Glutamatergic neuron (in vitro differentiated cells): Measurements from ENCODE around the gene RGS6. TPM values are rescaled to one million over a fixed set of nuclear protein-coding genes. Genes with fewer than 3 reads are reported as not detected.

Source experiments
- DNase-seq: peaks from one replicate; pipeline ENCODE4 v3.0.0; 2022
- H3K27ac Mint-ChIP-seq: one replicate; pipeline ENCODE4 v1.8.0; 2020; ENCODE audit warnings: mild to moderate bottlenecking, mixed read lengths, inconsistent platforms; ENCODE audit not compliant: unreplicated experiment
- H3K27me3 Mint-ChIP-seq: one replicate; pipeline ENCODE4 v1.8.0; 2020; ENCODE audit warnings: mild to moderate bottlenecking, moderate library complexity, mixed read lengths, inconsistent platforms; ENCODE audit not compliant: unreplicated experiment
- H3K36me3 Mint-ChIP-seq: one replicate; pipeline ENCODE4 v1.8.0; 2020; ENCODE audit warnings: mild to moderate bottlenecking, mixed read lengths, inconsistent platforms; ENCODE audit not compliant: unreplicated experiment
- H3K4me1 Mint-ChIP-seq: one replicate; pipeline ENCODE4 v1.8.0; 2020; ENCODE audit warnings: mild to moderate bottlenecking, low read depth, mixed read lengths, inconsistent platforms; ENCODE audit not compliant: unreplicated experiment
- H3K4me3 Mint-ChIP-seq: one replicate; pipeline ENCODE4 v1.8.0; 2020; ENCODE audit warnings: mild to moderate bottlenecking, mixed read lengths, inconsistent platforms; ENCODE audit not compliant: unreplicated experiment
- H3K9me3 Mint-ChIP-seq: one replicate; pipeline ENCODE4 v1.8.0; 2020; ENCODE audit warnings: mild to moderate bottlenecking, moderate library complexity, mixed read lengths, inconsistent platforms; ENCODE audit not compliant: unreplicated experiment
- total RNA-seq: library from RNA; stranded (reverse); fragmentation: NEBNext Ultra II Directional; extraction: Animal tissue kit (Norgen Biotek cat#: 25700); gene quantifications from one replicate; pipeline ENCODE4 v1.2.1, GENCODE V29; 2021; ENCODE audit not compliant: unreplicated experiment
- TF ChIP-seq, protein P1 (sequence below): fragments of 200-600 bp; sonication (generic); IDR thresholded peaks from one replicate; pipeline ENCODE4 v1.5.0; 2021; ENCODE audit not compliant: partially characterized antibody, unreplicated experiment

RGS6 gene
- total RNA-seq, 1 donor from 2014 or later = 1.2 TPM

DNA sequence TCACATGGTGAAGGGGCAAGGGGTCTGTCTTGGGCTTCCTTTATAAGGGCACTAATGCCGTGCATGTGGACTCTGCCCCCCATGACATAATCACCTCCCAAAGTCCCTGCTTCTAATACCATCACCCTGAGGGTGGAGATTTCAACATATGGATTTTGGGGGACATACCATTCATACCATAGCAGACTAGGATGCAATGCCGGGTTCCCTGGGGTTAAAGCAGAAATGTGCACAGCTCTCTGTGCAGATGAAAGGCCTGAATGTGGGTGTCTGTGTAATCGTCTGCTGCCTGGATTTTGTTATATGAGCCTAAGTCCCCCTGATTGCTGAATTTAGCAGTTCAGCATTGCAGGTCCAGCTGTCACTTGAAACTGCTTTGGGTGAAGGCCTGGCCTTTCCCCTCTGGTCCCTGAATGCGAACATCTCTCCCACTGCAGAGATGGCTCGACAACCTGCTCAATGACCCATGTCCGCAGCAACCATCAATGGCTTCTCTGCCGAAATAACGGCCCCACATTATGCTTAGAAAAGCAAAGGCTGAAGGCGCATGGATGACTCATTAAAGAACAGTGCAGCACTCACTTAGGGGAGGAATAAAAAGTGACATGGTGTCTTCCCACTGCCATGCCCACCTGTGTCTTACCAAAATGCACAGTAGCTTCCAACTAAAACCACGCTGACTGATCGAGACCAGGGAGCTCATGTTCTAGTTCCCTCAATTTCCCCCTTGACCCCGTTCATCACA, 675.3 kb downstream of the RGS6 start:
- peaks cover 21% of the 10 kb centered on the region for H3K4me1 Mint-ChIP-seq
- peaks cover 4% of the 10 kb centered on the region for H3K9me3 Mint-ChIP-seq
- TF ChIP-seq, protein P1, sequence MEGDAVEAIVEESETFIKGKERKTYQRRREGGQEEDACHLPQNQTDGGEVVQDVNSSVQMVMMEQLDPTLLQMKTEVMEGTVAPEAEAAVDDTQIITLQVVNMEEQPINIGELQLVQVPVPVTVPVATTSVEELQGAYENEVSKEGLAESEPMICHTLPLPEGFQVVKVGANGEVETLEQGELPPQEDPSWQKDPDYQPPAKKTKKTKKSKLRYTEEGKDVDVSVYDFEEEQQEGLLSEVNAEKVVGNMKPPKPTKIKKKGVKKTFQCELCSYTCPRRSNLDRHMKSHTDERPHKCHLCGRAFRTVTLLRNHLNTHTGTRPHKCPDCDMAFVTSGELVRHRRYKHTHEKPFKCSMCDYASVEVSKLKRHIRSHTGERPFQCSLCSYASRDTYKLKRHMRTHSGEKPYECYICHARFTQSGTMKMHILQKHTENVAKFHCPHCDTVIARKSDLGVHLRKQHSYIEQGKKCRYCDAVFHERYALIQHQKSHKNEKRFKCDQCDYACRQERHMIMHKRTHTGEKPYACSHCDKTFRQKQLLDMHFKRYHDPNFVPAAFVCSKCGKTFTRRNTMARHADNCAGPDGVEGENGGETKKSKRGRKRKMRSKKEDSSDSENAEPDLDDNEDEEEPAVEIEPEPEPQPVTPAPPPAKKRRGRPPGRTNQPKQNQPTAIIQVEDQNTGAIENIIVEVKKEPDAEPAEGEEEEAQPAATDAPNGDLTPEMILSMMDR = no peak
- H3K27ac Mint-ChIP-seq = no peak overlapping the region
- DNase-seq = no peak
- H3K4me3 Mint-ChIP-seq = no peak overlapping the region
- peaks cover 10% of the 10 kb centered on the region for H3K36me3 Mint-ChIP-seq
- H3K27me3 Mint-ChIP-seq = peaks cover 7% of the 10 kb centered on the region

DNA sequence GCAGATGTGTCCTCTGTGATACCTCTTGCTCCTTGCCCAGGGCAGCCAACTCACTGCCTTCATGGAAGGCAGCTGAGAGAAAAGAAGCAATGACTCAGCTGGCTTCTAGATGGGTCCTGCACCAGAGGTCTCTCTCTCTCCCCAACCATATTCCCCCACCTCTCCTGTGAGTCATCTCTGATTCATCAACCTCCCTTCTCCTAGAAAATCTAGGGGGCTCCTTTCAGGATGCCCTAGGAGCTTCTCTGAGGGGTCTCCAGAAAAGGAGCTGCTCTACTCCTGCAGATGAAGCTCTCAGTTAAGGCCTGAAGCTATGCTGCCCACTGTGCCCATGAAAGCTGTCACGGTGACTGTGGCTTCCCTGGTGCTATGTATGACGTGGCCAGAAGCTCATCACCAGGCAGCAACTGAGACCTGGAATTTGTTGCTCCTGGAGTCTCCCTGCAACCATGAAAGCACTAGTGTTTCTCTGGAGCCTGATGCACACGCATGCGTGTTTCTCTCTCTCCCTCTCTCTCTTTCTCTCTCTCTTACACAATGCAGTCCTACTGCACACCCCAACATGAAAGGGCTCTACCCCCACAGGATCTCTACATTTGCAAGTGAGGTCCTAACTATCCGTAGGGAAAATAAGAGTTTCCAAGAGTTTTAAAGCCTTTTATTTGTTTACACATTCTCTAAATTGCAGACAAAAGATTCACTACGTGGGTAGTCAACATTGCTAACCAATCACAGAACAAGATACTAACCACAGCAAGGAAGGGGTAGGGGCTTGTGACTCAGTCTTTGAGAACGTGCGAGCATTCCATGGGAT, 676.4 kb downstream of the RGS6 start:
- Mint-ChIP-seq H3K27ac (no peak overlapping the region), H3K9me3 (peaks cover 5% of the 10 kb centered on the region), H3K27me3 (peaks cover 11% of the 10 kb centered on the region), H3K4me3 (no peak overlapping the region), H3K4me1 (peaks cover 26% of the 10 kb centered on the region), H3K36me3 (peaks cover 8% of the 10 kb centered on the region)
- no peak for DNase-seq
- TF ChIP-seq, protein P1 = no peak

DNA sequence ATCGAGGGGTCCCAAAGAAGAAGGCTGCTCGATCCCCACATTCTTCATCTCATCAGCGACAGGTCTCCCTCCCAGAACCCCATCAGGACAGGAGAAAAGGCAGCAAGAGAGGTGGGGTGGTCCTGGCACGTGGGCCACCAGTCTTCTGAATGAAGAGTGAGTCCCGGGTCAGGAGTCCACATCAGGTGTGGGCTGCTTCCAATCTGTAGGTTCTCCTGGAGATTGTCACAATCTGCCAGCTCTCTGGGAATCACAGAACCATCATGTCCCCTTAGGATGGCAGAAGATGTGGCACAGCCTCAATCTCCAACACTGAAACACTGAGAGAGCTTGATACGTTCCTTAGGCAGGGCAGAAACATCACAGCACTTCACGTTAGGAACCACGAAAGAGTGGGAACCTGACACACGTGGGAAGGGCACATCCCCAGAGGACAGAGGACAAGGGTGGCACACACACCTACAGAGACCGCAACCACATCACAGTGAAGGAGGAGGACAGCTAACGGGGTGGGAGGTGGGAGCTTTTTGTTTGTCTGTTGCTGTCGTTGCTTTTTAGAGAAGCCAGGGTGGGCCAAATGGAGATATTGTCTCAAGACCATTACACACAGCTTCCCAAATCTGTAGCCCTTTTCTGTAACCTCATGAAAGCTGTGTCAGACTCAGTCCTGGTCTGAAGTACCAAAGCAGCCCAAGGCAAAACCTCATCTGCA, 677.1 kb downstream of the RGS6 start:
- Mint-ChIP-seq H3K27me3 (peaks cover 9% of the 10 kb centered on the region), H3K4me1 (peaks cover 34% of the 10 kb centered on the region), H3K4me3 (no peak overlapping the region), H3K36me3 (peaks cover 5% of the 10 kb centered on the region), H3K9me3 (peaks cover 5% of the 10 kb centered on the region), H3K27ac (no peak overlapping the region)
- no peak for DNase-seq
- TF ChIP-seq, protein P1 = no peak

DNA sequence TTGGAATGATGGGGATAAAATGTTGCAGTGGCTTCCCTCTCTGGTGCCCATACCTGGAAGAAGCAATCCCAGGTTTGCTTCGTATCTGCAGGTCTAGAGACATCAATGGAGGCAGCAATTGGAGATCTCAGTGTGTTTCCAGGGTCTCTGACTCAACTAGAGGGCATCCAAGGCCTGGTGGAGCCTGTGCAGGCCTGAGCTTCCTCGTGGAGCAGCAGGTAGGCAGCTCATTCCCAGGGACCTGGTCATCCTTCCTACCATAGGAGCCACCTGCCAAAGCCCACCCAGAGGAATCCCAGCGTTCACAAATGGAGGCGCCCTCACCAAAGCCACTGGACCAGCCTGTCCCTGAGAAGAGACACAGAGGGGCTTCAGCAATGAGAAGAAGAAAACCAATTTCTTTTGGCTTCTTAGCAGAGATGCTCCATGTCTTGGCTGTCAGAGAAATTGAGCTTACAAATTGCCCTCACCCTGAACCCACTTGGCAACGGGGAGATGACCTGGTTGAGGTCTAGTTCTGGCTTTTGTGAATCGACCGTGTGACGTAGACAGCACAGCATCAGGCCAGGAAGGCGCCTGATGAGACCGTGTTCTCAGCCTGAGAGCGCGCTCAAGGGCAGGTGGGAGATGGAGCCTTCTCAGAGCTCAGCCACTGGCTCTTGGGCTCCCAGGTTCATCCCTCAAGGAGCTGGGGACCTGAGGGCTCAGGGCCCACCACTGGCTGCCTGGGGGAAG, 678.0 kb downstream of the RGS6 start:
- TF ChIP-seq, protein P1 = no peak
- Mint-ChIP-seq H3K27me3 (peaks cover 9% of the 10 kb centered on the region), H3K9me3 (peaks cover 5% of the 10 kb centered on the region), H3K4me1 (peaks cover 35% of the 10 kb centered on the region), H3K36me3 (peaks cover 5% of the 10 kb centered on the region), H3K27ac (no peak overlapping the region), H3K4me3 (no peak overlapping the region)
- no peak for DNase-seq
